Thoracic aorta endothelial cell (primary cell): ENCODE results near the gene PRSS2. TPM values are rescaled to one million over a fixed set of nuclear protein-coding genes. Genes with fewer than 3 reads are reported as not detected.

ENCODE experiments used
- small RNA-seq: library from RNA; depleted of rRNA; stranded (forward); fragments of <200 nt; gene quantifications from one replicate; pipeline ENCODE3, GENCODE V24; 2012
- total RNA-seq: library from RNA; depleted of rRNA; stranded (reverse); fragments of >200 nt; gene quantifications from 2 replicates; pipeline ENCODE4 v1.2.3, GENCODE V29; 2012

PRSS2 gene
- total RNA-seq, result 0.27 TPM in 1 of 2 replicates, not detected in the other

GRCh38 chr7:142770661-142771352, at the start of gene PRSS2:
Gene PRSS2 (plus strand): TSS chr7:142770970. CDS start chr7:142770983, 13 bp downstream.

GRCh38 chr7:142749218-142749993, 21.4 kb upstream of the PRSS2 start, which contains the start of gene PRSS1:
Gene PRSS1 (plus strand): TSS chr7:142749472. CDS start chr7:142749485, 13 bp downstream.

Small RNA genes lying within 50 kb of the gene (small RNA-seq; reads per million reads assigned to genes)
- not detected for gene TRBD1
- gene TRBJ1-1, result not detected
- not detected for gene TRBJ1-2
- not detected for gene TRBJ1-3
- not detected for gene TRBJ1-4
- gene TRBJ1-5, result not detected
- not detected for gene TRBJ1-6
- gene TRBJ2-1, result not detected
- gene TRBJ2-2, result not detected
- not detected for gene TRBJ2-2P
- not detected for gene TRBJ2-3
- gene TRBJ2-4, result not detected
- not detected for gene TRBJ2-5
- gene TRBJ2-6, result not detected
- not detected for gene TRBJ2-7

Other genes starting within 250 kb of the PRSS2 start
- gene PRSS1, start 21.5 kb upstream of the PRSS2 start, total RNA-seq, result not detected in 2 replicates
- 0.66 and 2.2 TPM in 2 replicates for gene EPHB6, start 84.1 kb downstream of the PRSS2 start, total RNA-seq
- not detected in 2 replicates for gene TRPV6, start 114.8 kb downstream of the PRSS2 start, total RNA-seq
- not detected in 2 replicates for gene TRPV5, start 162.8 kb downstream of the PRSS2 start, total RNA-seq
- not detected in 2 replicates for gene LLCFC1, start 168.5 kb downstream of the PRSS2 start, total RNA-seq
- 0.07 and 0.13 TPM in 2 replicates for gene KEL, start 191.4 kb downstream of the PRSS2 start, total RNA-seq